ENCODE results near the gene GPAT2.
"Not testable (repeated sequence)": the region's sequence is repeated elsewhere in the genome, so short reads cannot be mapped to it uniquely, and the experiment has no call there.

The GPAT2 gene

GRCh38 chr2:96065381-96065930, 30.7 kb upstream of the GPAT2 start:
- DNase-seq (ENCODE audit: low spot score), result no peak

- not testable (repeated sequence) for DNase-seq (ENCODE audit: low spot score)
Observed at GRCh38 chr2:96064760-96065159, 30.0 kb upstream of the GPAT2 start.

GRCh38 chr2:96064047-96064675, 29.4 kb upstream of the GPAT2 start:
- not testable (repeated sequence) for DNase-seq (ENCODE audit: low spot score)

- not testable (repeated sequence) for DNase-seq (ENCODE audit: low spot score)
Observed at GRCh38 chr2:96063116-96063899, 28.6 kb upstream of the GPAT2 start.

GRCh38 chr2:96062483-96062882, 27.8 kb upstream of the GPAT2 start:
- DNase-seq (ENCODE audit: low spot score), result not testable (repeated sequence)

- DNase-seq (ENCODE audit: low spot score), result not testable (repeated sequence)
Observed at GRCh38 chr2:96061901-96062300, 27.2 kb upstream of the GPAT2 start.

- DNase-seq (ENCODE audit: low spot score), result not testable (repeated sequence)
Observed at GRCh38 chr2:96061197-96061817, 26.6 kb upstream of the GPAT2 start.

- not testable (repeated sequence) for DNase-seq (ENCODE audit: low spot score)
Observed at GRCh38 chr2:96060325-96060724, 25.6 kb upstream of the GPAT2 start.

GRCh38 chr2:96059443-96059842, 24.7 kb upstream of the GPAT2 start:
- not testable (repeated sequence) for DNase-seq (ENCODE audit: low spot score)

- DNase-seq (ENCODE audit: low spot score), result not testable (repeated sequence)
Observed at GRCh38 chr2:96055830-96056229, 21.1 kb upstream of the GPAT2 start.

- not testable (repeated sequence) for DNase-seq (ENCODE audit: low spot score)
Observed at GRCh38 chr2:96054537-96054936, 19.8 kb upstream of the GPAT2 start.

GRCh38 chr2:96053385-96053784, 18.7 kb upstream of the GPAT2 start:
- not testable (repeated sequence) for DNase-seq (ENCODE audit: low spot score)

GRCh38 chr2:96052632-96053031, 17.9 kb upstream of the GPAT2 start:
- DNase-seq (ENCODE audit: low spot score), result not testable (repeated sequence)

GRCh38 chr2:96049917-96050262, 15.2 kb upstream of the GPAT2 start:
- DNase-seq (ENCODE audit: low spot score), result not testable (repeated sequence)

GRCh38 chr2:96049049-96049916, 14.6 kb upstream of the GPAT2 start:
- DNase-seq (ENCODE audit: low spot score), result not testable (repeated sequence)

GRCh38 chr2:96035554-96035953, 838 bp upstream of the GPAT2 start:
- not testable (repeated sequence) for DNase-seq (ENCODE audit: low spot score)

- not testable (repeated sequence) for DNase-seq (ENCODE audit: low spot score)
Observed at GRCh38 chr2:96033997-96034396, 719 bp downstream of the GPAT2 start.

GRCh38 chr2:96027725-96028325, 6.9 kb downstream of the GPAT2 start:
- not testable (repeated sequence) for DNase-seq (ENCODE audit: low spot score)

- DNase-seq (ENCODE audit: low spot score), result not testable (repeated sequence)
Observed at GRCh38 chr2:96025755-96026154, 9.0 kb downstream of the GPAT2 start.

GRCh38 chr2:96025194-96025492, 9.6 kb downstream of the GPAT2 start:
- no peak for DNase-seq (ENCODE audit: low spot score)

Measured in NAMALWA (cell line).